ENCODE measurements around the gene TMEM165.

The TMEM165 gene

DNA sequence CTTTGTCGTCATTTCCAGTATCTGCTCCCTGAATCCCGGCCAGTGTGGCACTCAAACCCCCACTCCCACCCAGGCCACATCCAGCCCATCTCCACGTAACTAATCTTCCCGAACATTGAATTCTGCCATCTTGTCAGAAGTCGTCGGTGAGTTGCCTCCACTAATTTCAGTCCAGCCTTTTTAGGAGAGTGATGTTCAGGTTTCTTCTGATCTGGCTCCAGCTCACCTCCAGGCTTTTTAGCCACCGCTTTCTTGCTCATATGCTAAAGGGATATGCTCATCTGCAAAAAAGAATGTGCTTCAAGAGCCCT, 1.3 kb downstream of the TMEM165 start:
- Histone ChIP-seq H4K20me1 (ENCODE audit: low read depth, low read length) (peaks cover 9% of the 10 kb centered on the region; the same call in 1 of the 2 replicates), H3K9me2 (replicated peaks; ENCODE audit: insufficient read depth, low read length) (no peaks in the 10 kb centered on the region), H3K9ac (ENCODE audit: low read length) (peak overlapping the region; percentile 84), H3K4me3 (ENCODE audit: insufficient read depth, low read length, poor library complexity, severe bottlenecking) (peak overlapping the region; percentile 85), H3K27me3 (ENCODE audit: low read length) (no peaks in the 10 kb centered on the region), H2AFZ (ENCODE audit: low read depth, low read length, severe bottlenecking) (no peak overlapping the region), H3K36me3 (ENCODE audit: low read length) (no peaks in the 10 kb centered on the region), H3K4me2 (ENCODE audit: low read depth, low read length, poor library complexity, severe bottlenecking) (peak overlapping the region; percentile 84), H3K27ac (ENCODE audit: low read depth, low read length) (peak overlapping the region; percentile 73; the same call in 1 of the 2 replicates), H3K9me3 (ENCODE audit: insufficient read depth, low read length) (no peaks in the 10 kb centered on the region), H3K79me2 (ENCODE audit: insufficient read depth, low read length) (peaks cover 54% of the 10 kb centered on the region), H3F3A (ENCODE audit: insufficient read depth) (no peaks in the 10 kb centered on the region; the same call in 1 of the 2 replicates)
- TF ChIP-seq, protein P1, sequence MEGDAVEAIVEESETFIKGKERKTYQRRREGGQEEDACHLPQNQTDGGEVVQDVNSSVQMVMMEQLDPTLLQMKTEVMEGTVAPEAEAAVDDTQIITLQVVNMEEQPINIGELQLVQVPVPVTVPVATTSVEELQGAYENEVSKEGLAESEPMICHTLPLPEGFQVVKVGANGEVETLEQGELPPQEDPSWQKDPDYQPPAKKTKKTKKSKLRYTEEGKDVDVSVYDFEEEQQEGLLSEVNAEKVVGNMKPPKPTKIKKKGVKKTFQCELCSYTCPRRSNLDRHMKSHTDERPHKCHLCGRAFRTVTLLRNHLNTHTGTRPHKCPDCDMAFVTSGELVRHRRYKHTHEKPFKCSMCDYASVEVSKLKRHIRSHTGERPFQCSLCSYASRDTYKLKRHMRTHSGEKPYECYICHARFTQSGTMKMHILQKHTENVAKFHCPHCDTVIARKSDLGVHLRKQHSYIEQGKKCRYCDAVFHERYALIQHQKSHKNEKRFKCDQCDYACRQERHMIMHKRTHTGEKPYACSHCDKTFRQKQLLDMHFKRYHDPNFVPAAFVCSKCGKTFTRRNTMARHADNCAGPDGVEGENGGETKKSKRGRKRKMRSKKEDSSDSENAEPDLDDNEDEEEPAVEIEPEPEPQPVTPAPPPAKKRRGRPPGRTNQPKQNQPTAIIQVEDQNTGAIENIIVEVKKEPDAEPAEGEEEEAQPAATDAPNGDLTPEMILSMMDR (IDR thresholded peaks at IDR 0.05; ENCODE audit: insufficient read depth, low read length, poor library complexity, severe bottlenecking) = no peak
- no peak for TF ChIP-seq EZH2phosphoT487 (conservative IDR thresholded peaks at IDR 0.05; ENCODE audit: low read length)

- H3K36me3 ChIP-seq (ENCODE audit: low read length) = no peaks in the 10 kb centered on the region
- H3K4me3 ChIP-seq (ENCODE audit: insufficient read depth, low read length, poor library complexity, severe bottlenecking) = peak overlapping the region; percentile 85
- H3K27me3 ChIP-seq (ENCODE audit: low read length) = no peaks in the 10 kb centered on the region
- no peaks in the 10 kb centered on the region; the same call in 1 of the 2 replicates for H3F3A ChIP-seq (ENCODE audit: insufficient read depth)
- H3K9me3 ChIP-seq (ENCODE audit: insufficient read depth, low read length) = no peaks in the 10 kb centered on the region
- TF ChIP-seq, protein P1 (IDR thresholded peaks at IDR 0.05; ENCODE audit: insufficient read depth, low read length, poor library complexity, severe bottlenecking) = no peak
- no peak for TF ChIP-seq EZH2phosphoT487 (conservative IDR thresholded peaks at IDR 0.05; ENCODE audit: low read length)
- peak overlapping the region; percentile 84 for H3K4me2 ChIP-seq (ENCODE audit: low read depth, low read length, poor library complexity, severe bottlenecking)
- H3K9me2 ChIP-seq (replicated peaks; ENCODE audit: insufficient read depth, low read length) = no peaks in the 10 kb centered on the region
- no peak overlapping the region for H2AFZ ChIP-seq (ENCODE audit: low read depth, low read length, severe bottlenecking)
- peak overlapping the region; percentile 84 for H3K9ac ChIP-seq (ENCODE audit: low read length)
- no peak overlapping the region for H3K27ac ChIP-seq (ENCODE audit: low read depth, low read length)
- peaks cover 54% of the 10 kb centered on the region for H3K79me2 ChIP-seq (ENCODE audit: insufficient read depth, low read length)
- H4K20me1 ChIP-seq (ENCODE audit: low read depth, low read length) = peaks cover 9% of the 10 kb centered on the region; the same call in 1 of the 2 replicates
Observed at GRCh38 chr4:55397520-55398321, 2.0 kb downstream of the TMEM165 start.

DNA sequence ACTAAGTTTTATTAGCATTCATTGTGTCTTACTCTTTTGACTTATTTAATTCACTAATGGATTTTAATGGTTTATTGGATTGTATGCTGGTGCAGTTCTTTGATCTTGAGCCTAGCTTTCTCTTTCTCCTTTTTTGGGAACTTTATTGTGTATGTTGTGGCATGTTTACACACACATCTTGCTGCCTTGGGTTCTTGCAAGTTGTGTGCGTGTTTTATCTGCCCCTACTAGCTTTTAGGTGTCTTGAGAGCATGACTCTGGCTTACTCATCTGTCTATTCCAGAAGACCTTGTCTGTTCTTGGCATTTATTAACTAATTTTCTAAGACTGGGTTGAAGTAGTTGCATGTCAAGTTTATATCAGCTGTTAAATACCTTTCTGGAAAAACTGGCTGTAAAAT, 2.7 kb downstream of the TMEM165 start:
- Histone ChIP-seq H3K9ac (ENCODE audit: low read length) (peak overlapping the region; percentile 84; the same call in 1 of the 2 replicates), H4K20me1 (ENCODE audit: low read depth, low read length) (peaks cover 9% of the 10 kb centered on the region; the same call in 1 of the 2 replicates), H3K9me2 (replicated peaks; ENCODE audit: insufficient read depth, low read length) (no peaks in the 10 kb centered on the region), H2AFZ (ENCODE audit: low read depth, low read length, severe bottlenecking) (no peak overlapping the region), H3K36me3 (ENCODE audit: low read length) (no peaks in the 10 kb centered on the region), H3K4me2 (ENCODE audit: low read depth, low read length, poor library complexity, severe bottlenecking) (peak overlapping the region; percentile 84), H3K79me2 (ENCODE audit: insufficient read depth, low read length) (peaks cover 59% of the 10 kb centered on the region), H3K9me3 (ENCODE audit: insufficient read depth, low read length) (no peaks in the 10 kb centered on the region), H3K27me3 (ENCODE audit: low read length) (no peaks in the 10 kb centered on the region), H3F3A (ENCODE audit: insufficient read depth) (no peaks in the 10 kb centered on the region; the same call in 1 of the 2 replicates), H3K4me3 (ENCODE audit: insufficient read depth, low read length, poor library complexity, severe bottlenecking) (peak overlapping the region; percentile 85), H3K27ac (ENCODE audit: low read depth, low read length) (no peak overlapping the region)
- TF ChIP-seq, protein P1 (IDR thresholded peaks at IDR 0.05; ENCODE audit: insufficient read depth, low read length, poor library complexity, severe bottlenecking) = no peak
- no peak for TF ChIP-seq EZH2phosphoT487 (conservative IDR thresholded peaks at IDR 0.05; ENCODE audit: low read length)
